Caki2 (cell line): ENCODE measurements around the gene VWA3B. TPM values are rescaled to one million over a fixed set of nuclear protein-coding genes. Genes with fewer than 3 reads are reported as not detected.
"Not testable (repeated sequence)": the region's sequence is repeated elsewhere in the genome, so short reads cannot be mapped to it uniquely, and the experiment has no call there.

Source experiments
- DNase-seq: peaks from one replicate; pipeline ENCODE4 v3.0.0-alpha.2; 2015; ENCODE audit warnings: low read depth
- in situ Hi-C: cut with HindIII; loops from 2 replicates; pipeline ENCODE4 v1.10.0; 2016; ENCODE audit warnings: low sequenced_read_pairs, low pct_unique_long_range_greater_than_20kb, mixed read lengths
- total RNA-seq: library from RNA; depleted of rRNA; stranded (reverse); fragments of >200 nt; shearing (Covaris generic); gene quantifications from 2 replicates; pipeline ENCODE4 v1.2.3, GENCODE V29; 2014; ENCODE audit warnings: low replicate concordance; rRNA removed

Gene VWA3B, protein sequence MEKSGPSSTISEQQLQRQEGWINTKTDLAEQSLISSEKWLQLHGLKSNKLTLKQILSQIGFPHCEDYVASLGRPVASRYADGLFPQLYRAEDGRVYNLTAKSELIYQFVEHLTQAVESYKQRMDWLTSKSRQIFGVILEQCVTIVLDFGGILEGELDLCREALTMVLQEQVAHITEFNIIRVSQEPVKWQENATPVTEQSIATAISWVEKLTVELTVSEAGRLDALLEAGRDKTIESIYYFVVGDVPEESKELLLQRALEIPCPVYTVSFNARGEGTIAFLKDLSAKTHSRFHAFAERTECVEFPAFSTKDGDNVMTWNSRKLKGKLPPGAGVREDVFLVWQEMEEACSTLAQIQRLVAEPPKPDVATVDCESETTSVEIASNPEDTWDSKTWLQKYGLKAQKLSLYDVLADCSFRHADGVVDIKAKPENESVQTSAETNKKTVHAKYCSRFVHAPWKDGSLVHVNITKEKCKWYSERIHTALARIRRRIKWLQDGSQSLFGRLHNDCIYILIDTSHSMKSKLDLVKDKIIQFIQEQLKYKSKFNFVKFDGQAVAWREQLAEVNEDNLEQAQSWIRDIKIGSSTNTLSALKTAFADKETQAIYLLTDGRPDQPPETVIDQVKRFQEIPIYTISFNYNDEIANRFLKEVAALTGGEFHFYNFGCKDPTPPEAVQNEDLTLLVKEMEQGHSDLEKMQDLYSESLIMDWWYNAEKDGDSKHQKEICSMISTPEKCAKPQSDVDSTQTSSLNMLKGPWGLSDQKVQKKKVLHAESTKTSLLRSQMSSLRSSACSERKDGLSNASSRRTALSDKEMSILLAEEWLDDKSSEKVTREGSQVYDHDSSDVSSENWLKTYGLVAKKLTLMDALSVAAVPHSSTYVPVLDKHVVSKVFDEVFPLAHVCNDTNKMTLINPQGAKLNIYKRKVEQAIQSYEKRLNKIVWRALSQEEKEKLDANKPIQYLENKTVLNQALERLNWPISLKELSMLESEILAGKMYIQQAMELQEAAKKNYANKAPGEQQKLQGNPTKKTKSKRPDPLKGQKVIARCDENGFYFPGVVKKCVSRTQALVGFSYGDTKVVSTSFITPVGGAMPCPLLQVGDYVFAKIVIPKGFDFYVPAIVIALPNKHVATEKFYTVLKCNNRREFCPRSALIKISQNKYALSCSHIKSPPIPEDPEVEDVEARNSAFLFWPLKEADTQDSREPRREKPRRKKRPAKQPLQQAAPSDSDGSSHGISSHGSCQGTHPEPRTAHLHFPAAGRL (N-terminal part only)
- not detected in 2 replicates for total RNA-seq

DNA sequence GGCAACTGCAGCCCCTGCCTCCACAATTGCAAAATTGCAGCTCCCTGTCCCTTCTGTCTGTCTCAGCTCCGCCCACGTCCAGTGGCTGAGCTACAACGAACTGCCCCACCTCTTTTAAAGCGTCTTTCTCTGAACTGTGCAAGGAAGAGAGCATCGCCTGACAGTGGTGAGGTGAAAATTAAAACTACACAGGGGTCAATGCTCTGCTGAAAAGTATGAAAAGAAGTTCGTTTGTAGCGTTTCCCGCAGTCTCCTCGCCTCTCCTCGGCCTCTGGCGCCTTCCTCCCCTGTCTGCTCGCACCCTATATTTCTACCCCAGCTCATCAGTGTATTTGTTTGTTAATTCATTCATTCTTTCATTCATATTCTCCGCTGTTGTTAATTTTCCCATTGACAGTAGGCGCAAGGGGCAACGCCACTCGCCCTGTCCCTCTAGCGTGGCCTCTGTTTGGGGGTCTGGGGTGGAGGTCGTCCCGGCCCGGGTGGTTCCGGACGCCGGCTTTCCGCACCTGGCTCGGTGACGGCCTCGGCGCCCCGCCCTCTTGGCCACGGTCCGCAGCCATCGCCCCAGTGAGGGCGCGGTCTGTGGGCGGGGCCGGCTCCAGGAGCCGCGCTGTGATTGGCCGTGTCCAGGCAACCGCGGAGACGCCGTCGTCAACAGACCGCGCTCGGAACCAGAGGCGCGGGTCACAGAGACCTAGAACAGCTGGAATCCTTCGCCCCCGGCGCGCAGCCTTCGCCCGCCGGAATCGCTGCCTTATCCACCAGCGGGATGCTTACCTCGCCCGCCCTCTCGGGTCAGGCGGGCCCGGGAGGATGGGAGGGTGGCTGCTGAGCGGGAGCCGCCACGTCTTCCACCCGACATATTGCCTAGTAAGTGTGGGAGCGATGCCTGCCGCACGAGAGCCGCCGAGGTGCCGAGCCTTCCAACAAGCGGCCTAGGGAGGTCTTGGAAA lies at the start of gene VWA3B:
TSS of gene VWA3B (plus strand) at position 677 of the 956 bp plus-strand sequence. CDS start 5,926 bp downstream, outside the sequence.
- in situ Hi-C loops = no loop called here
- no peak for DNase-seq

DNA sequence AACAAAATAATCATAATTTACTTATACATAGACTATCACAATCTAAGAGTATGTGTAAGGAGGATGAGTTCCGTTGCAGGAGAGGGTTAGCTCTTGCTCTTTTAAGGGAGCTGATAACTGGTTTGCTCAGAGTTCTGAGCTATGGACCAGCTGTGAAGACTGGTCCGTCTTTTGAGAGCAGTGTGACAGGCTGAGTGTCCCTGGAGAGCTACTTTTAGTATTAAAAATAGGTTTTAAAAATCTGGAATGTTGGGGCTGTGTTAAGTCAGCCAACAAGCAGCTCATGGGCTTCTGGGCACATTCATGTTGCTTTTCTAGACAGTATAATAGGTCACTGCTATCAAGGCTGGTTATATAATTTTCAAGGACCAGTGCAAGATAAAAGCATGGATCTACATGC lies 49.8 kb upstream of the VWA3B start:
- DNase-seq = no peak
- in situ Hi-C loops = no loop called here

DNA sequence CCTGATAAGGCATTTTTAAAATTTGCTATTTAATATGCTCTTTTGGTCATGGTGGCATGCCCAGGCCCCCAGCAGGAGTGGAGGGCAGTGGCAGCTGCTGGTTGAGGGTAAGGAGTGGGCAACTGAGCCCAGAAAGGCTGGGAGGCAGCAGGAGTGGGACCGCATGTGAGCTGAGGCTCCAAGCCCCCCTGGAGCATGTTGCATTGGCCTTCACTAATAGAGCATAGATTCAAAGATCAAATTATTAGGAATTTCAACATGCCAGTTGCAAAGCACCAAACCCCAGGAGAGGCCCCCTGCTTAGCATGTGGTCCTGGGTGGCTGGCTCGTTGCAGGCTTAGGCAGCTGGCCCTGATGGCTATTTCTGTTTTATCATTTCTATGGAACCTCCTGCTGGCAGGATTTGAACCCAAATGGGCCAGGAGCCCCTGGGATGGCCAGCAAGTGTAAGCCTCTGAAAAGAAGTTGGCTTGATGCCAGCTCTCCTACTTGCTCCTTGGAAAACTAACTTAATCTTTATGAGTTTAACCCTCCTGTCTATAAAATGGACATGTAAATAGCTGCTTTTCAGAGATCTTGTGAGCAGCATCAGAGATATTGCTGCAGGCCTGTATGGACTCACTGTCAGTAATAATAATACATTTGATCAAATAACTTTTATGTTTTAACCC lies 49.2 kb upstream of the VWA3B start:
- DNase-seq = no peak
- in situ Hi-C loops = no loop called here

DNA sequence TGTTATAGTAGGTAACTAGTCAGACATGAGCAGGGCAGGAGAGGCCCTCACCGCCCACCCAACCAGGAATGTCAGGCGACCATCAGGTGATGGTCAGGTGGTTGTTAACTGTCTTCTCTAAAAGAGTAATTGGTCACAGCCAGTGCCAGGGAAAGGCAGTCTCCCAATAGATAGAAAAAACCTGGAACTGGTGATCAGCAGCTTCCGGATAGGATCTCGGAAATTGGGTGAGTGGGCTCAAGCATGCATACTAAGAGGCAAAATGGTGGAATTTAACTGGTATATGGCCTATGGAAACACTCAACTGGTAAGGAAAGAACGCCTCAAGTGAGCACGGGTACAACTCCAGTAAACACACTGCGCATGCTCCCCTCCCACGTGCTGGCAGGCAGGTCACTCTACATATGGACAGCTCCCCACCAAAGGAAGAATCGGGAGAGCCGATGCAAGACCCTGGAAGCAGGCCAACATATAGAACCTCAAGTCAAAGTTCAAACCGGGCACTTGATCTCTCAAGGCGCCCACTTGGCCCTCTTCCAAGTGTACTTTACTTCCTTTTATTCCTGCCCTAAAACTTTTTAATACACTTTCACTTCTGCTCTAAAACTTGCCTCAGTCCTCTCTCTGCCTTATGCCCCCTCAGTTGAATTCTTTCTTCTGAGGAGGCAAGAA lies 47.7 kb upstream of the VWA3B start:
- in situ Hi-C loops = no loop called here

DNA sequence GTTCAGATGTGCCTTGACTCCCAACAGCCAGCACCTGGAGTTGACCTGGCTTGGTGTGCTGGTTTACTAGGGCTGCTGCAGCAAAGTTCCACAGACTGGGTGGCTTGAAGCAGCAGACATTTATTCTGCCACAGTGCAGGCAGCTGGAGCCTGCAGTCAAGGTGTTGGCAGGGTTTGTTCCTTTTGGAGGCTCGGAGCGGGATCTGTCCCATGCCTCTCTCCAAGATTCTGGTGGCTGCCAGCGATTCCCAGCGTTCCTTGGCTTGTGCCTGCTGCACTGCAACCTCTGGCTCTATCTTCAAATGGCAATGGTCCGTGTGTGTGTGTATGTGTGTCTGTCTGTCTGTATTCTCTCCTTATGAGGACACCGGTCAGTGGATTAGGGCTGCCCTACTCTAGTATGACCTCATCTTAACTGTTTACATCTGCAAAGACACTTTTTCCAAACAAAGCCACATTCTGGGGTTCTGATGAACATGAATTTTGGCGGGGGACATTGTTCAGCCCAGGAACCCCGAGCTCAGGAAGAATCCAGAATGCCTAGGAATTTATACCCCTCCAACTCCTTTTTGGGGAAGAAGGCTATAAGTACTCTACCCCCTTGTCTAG lies 46.5 kb upstream of the VWA3B start:
- in situ Hi-C loops = no loop called here
- DNase-seq = no peak

More for the DNA sequence above, 47.7 kb upstream of the VWA3B start:
- DNase-seq = no peak

DNA sequence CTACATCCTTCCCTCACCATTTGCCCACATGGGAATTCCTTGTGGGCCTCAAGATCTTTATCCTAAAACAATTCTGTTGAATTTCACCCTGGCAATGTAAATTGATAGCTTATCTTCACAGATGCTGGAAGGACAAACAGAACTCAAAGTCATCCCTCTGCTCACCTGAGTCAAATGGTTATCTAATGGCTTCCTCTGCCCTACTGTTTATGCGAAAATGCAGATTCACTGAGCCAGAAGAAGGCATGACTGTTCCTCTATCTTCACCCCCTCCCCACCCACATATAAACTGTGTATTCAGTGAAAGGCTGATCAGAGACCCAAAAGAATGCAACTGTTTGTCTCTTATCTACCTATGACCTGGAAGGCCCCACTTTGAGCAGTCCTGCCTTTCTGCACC lies 43.9 kb upstream of the VWA3B start:
- in situ Hi-C loops = no loop called here
- no peak for DNase-seq

DNA sequence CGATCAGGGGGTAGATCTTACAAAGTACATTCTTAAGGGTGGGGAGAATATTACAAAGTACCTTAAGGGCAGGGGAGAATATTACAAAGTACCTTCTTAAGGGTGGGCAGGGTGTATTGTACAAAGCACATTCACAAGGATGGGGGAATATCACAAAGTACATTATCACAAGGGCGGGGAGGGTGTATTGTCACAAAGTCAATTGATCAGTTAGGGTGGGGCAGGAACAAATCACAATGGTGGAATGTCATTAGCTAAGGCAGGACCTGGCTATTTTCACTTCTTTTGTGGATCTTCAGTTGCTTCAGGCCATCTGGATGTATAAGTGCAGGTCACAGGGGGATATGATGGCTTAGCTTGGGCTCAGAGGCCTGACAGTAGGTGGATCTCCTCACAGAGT lies 42.2 kb upstream of the VWA3B start:
- in situ Hi-C loops, DNase-seq: not testable (repeated sequence)

DNA sequence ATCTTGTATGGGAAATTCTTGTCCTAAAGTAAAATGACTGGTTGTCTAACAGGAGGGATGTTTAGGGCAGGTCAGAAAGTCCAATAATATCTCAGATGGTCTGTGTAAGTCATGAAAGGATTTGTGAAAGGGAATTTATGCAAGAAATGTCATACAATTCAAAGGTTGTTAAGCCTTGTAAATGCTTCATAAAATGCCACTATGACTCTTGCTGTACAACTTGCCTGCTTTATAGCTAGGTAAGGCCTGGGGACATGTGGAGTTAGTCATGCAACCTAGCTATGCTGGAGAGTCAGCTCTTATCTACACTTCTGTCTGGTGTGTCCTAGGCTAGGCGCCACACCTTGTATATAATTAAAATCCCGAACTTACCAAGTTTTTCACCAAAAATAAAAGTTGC lies 36.9 kb upstream of the VWA3B start:
- DNase-seq = no peak
- in situ Hi-C loops = no loop called here

DNA sequence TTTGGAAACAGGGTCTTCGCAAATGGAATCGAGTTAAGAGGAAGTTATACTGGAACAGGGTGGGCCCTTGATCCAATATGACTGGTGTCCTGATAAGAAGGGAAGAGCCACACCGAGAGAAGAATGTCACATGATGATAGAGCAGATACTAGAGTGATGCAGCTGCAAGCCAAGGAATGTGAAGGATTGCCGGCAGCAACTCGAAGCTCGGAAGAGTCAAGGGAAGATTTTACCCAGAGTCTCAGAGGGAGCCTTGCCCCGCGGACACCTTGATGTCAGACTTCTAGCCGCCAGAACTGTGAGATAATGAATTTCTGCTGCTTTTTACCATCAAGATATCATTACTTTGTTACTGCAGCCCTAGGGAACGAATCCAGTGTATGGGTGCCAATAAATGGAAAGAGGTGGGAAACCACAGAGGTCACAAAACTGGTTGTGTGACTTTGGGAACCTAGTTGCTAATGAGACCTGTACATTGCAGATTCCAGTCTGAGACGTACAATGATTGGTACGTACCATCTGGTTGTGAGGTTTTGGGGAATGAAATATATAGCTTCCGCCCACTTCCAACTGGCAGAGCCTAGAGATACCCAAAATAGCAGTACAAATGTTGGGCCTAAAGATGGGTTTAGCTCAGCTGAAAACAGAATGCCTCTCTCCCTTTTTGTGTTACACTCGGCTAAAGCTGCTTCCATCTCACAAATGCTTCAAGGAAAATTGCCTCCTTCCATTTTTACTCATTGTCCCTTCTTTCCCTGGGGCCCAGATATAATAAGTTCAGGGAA lies 28.6 kb upstream of the VWA3B start:
- in situ Hi-C loops = no loop called here

DNA sequence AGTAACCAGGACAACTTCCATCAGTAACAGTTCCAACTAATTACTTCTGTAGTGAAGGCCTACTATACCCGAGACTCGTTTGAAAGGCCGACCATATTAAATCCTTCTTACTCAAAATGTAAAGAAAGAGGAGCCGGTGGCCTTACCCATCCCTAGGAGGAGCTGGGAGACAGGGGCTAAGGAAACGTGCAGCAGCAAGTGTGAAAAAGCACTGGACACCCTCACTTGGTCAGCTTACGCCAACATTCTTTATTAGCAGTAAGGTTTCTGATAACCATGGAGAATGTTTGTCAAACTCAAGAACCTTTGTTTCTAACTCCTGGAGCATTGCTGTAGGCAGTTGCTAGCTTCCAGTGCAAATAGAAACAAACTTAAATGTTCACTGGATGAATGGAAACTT lies 26.7 kb upstream of the VWA3B start:
- DNase-seq = no peak
- in situ Hi-C loops = no loop called here

More for the DNA sequence above, 28.6 kb upstream of the VWA3B start:
- DNase-seq = no peak

DNA sequence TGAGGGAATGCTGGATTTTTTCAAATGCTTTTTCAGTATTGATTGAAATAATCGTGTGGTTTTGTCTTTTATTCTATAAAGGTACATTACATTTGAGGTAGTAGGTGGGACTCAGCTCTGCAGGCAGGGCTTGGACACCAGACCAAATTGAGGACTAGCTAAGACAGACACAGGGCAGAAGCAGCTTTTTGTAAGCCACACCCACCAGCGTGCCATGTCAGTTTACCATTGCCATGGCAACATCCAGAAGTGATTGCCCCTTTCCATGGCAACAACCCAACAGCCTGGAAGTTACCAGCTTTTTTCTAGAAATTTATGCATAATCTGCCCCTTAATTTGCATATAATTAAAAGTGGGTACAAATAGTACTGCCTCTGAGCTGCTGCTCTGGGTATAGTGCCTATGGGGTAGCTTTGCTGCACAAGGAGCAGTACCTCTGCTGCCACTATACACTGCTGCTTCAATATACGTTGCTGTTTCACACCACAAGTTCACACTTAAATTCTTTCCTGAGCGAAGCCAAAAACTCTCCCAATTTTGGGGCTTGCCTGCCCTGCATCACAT lies 23.6 kb upstream of the VWA3B start:
- no peak for DNase-seq
- in situ Hi-C loops = no loop called here

DNA sequence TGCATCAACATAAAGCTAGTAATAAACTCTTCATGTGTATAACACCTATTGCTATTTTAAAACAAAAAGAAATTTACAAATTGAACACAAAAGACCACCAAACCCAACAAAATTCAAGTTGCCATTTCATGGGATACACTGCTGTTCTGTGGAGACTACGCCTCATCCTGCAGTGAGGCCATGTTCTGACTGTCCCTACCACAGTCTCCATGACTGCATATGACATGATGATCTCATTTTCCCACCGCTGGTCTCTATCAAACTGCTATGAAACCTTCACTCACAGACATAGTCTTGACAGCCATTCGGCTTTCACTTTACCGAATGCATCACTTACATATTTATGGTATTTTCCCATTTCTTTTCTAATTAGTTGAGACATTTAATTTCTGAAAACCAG lies 21.2 kb upstream of the VWA3B start:
- in situ Hi-C loops = no loop called here
- DNase-seq = no peak

DNA sequence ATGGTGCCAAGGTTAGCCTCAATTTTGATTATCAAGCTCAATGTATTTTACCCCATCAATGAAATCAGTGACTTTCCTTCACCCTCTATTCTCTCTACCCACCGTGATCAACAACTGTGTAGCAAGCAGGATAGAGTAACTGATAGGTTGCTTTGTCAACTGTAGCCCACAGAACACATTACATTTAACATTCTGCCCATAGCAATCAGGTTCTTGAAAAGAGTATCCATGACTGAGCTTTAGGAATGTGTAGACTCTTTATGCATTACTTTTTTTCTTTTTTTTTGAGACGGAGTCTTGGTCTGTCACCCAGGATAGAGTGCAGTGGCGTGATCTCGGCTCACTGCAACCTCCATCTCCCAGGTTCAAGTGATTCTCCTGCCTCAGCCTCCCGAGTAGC lies 19.8 kb upstream of the VWA3B start:
- no peak for DNase-seq
- in situ Hi-C loops = no loop called here

DNA sequence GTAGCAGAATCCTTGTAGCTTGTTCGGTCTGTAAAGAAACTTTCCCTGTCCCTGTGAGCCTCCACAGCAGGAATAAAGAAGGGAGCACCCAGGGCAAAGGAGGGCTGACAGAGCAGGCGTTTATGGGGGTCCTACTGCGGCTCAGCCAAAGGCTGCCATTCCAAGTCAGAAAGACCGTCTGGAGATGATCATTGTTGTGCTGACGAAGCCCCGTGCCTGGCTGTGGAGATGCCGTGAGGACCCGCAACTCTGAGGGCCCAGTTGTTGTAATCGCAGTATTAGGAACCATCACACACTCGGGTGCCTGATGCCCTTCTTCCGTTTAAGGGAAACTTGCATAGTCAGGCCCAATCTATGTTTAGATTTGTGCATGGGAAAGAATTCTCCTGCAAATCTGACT lies 16.9 kb upstream of the VWA3B start:
- DNase-seq = no peak
- in situ Hi-C loops = no loop called here

DNA sequence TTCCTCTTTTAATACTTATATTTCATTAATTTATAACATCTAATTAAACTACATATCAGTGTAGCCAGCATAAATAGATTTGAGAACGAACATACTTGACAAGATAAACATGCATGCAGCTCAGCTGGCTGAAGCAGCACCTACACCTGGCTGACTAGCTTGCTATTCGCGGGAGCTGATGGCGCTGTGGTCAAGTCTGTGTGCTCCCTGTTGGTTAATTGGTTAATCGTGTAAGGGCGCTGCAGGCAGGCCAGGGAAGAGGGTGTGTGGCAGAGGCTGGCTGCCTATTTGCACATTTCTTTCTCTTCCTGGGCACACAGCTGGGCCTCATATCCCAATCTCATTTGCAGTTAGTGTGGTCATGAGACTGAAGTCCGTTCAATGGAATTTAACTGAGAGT lies 14.5 kb upstream of the VWA3B start:
- DNase-seq = no peak
- in situ Hi-C loops = no loop called here
